Measurements from ENCODE around the gene ALDH7A1. TPM values are rescaled to one million over a fixed set of nuclear protein-coding genes. Genes with fewer than 3 reads are reported as not detected.
A peak's percentile ranks its signal among the peaks of the same experiment; 100 is the strongest.

The ALDH7A1 gene
- total RNA-seq, 1 donor from 2014 or later: 119 TPM

GRCh38 chr5:126534553-126534952, 60.5 kb downstream of the ALDH7A1 start:
- no peak for TF ChIP-seq CTCF (IDR thresholded peaks at IDR 0.05; ENCODE audit: unreplicated experiment)
- H3K27ac Mint-ChIP-seq: no peak overlapping the region

GRCh38 chr5:126531543-126532120, 63.4 kb downstream of the ALDH7A1 start:
- no peak for TF ChIP-seq CTCF (IDR thresholded peaks at IDR 0.05; ENCODE audit: unreplicated experiment)
- H3K27ac Mint-ChIP-seq: peak overlapping the region; percentile 81
- DNase-seq (ENCODE audit: low spot score in 2 of 2, unreplicated experiment in 2 of 2): no peak
- no peaks in the 10 kb centered on the region for H3K36me3 Mint-ChIP-seq
- H3K4me1 Mint-ChIP-seq: peaks cover 14% of the 10 kb centered on the region
- H3K4me3 Mint-ChIP-seq: no peak overlapping the region
- H3K27me3 Mint-ChIP-seq (ENCODE audit: low read depth): no peaks in the 10 kb centered on the region
- peaks cover 8% of the 10 kb centered on the region for H3K9me3 Mint-ChIP-seq

More at GRCh38 chr5:126534553-126534952, 60.5 kb downstream of the ALDH7A1 start:
- no peaks in the 10 kb centered on the region for H3K9me3 Mint-ChIP-seq
- DNase-seq (ENCODE audit: low spot score in 2 of 2, unreplicated experiment in 2 of 2): no peak
- H3K4me1 Mint-ChIP-seq: peaks cover 25% of the 10 kb centered on the region
- no peaks in the 10 kb centered on the region for H3K27me3 Mint-ChIP-seq (ENCODE audit: low read depth)
- no peak overlapping the region for H3K4me3 Mint-ChIP-seq
- no peaks in the 10 kb centered on the region for H3K36me3 Mint-ChIP-seq

GRCh38 chr5:126527892-126528291, 67.1 kb downstream of the ALDH7A1 start:
- Mint-ChIP-seq H3K4me1 (peaks cover 33% of the 10 kb centered on the region), H3K27ac (no peak overlapping the region), H3K27me3 (ENCODE audit: low read depth) (no peaks in the 10 kb centered on the region), H3K4me3 (no peak overlapping the region), H3K36me3 (no peaks in the 10 kb centered on the region), H3K9me3 (peaks cover 11% of the 10 kb centered on the region)
- DNase-seq (ENCODE audit: low spot score in 2 of 2, unreplicated experiment in 2 of 2): no peak
- no peak for TF ChIP-seq CTCF (IDR thresholded peaks at IDR 0.05; ENCODE audit: unreplicated experiment)

- Mint-ChIP-seq H3K27ac (no peak overlapping the region), H3K4me3 (no peak overlapping the region), H3K36me3 (no peaks in the 10 kb centered on the region), H3K9me3 (peaks cover 11% of the 10 kb centered on the region), H3K27me3 (ENCODE audit: low read depth) (no peaks in the 10 kb centered on the region), H3K4me1 (peaks cover 33% of the 10 kb centered on the region)
- TF ChIP-seq CTCF (IDR thresholded peaks at IDR 0.05; ENCODE audit: unreplicated experiment): no peak
- DNase-seq (ENCODE audit: low spot score in 2 of 2, unreplicated experiment in 2 of 2): no peak
These were observed 67.9 kb downstream of the ALDH7A1 start for GRCh38 chr5:126527158-126527557.

GRCh38 chr5:126526493-126526892, 68.5 kb downstream of the ALDH7A1 start:
- no peak overlapping the region for H3K27ac Mint-ChIP-seq
- no peak for DNase-seq (ENCODE audit: low spot score in 2 of 2, unreplicated experiment in 2 of 2)
- H3K9me3 Mint-ChIP-seq: peaks cover 11% of the 10 kb centered on the region
- H3K27me3 Mint-ChIP-seq (ENCODE audit: low read depth): no peaks in the 10 kb centered on the region
- no peaks in the 10 kb centered on the region for H3K36me3 Mint-ChIP-seq
- TF ChIP-seq CTCF (IDR thresholded peaks at IDR 0.05; ENCODE audit: unreplicated experiment): no peak
- no peak overlapping the region for H3K4me3 Mint-ChIP-seq
- peaks cover 27% of the 10 kb centered on the region for H3K4me1 Mint-ChIP-seq

Measured in mesothelial cell of epicardium (in vitro differentiated cells).